ENCODE measurements around the gene RPUSD1.

GRCh38 chr16:801584-802363 lies 13.6 kb upstream of the RPUSD1 start:
- TF ChIP-seq CTCF (IDR thresholded peaks at IDR 0.05) (no peak), POLR2A (IDR thresholded peaks at IDR 0.05) (no peak)

All from heart left ventricle (tissue), 13 donors.